Prostate gland (tissue), 2 donors: ENCODE results near the gene ZNF19. TPM values are rescaled to one million over a fixed set of nuclear protein-coding genes. Genes with fewer than 3 reads are reported as not detected.
"Not testable (repeated sequence)": the region's sequence is repeated elsewhere in the genome, so short reads cannot be mapped to it uniquely, and the experiment has no call there.

Experiments
- DNase-seq: peaks from one replicate; pipeline ENCODE4 v3.0.0-alpha.2; 2019; ENCODE audit warnings: low spot score
- H3K27ac ChIP-seq, 2 donors: fragments of 200-600 bp; sonication (generic); 2 replicates each; pipeline ENCODE4 v1.5.1; 2017 to 2019
- H3K27me3 ChIP-seq: fragments of 200-600 bp; sonication (generic); replicated peaks from 2 replicates; pipeline ENCODE4 v1.5.1; 2019; ENCODE audit not compliant: insufficient read depth
- H3K36me3 ChIP-seq, 2 donors: fragments of 200-600 bp; sonication (generic); 1 replicate in 1 of 2; 2 replicates in 1 of 2; pipeline versions ENCODE4 v1.5.1 to v1.8.1; 2017 to 2019
- H3K4me1 ChIP-seq: fragments of 200-600 bp; sonication (generic); replicated peaks from 2 replicates; pipeline ENCODE4 v1.5.1; 2019
- H3K4me3 ChIP-seq, 2 donors: fragments of 200-600 bp; sonication (generic); 2 replicates each; pipeline ENCODE4 v1.5.1; 2017 to 2019
- H3K9me3 ChIP-seq: fragments of 200-600 bp; sonication (generic); 2 replicates; pipeline ENCODE4 v1.5.1; 2017
- POLR2A ChIP-seq: fragments of 450-650 bp; IDR thresholded peaks from one replicate; pipeline ENCODE4 v1.6.1; 2016; ENCODE audit warnings: antibody characterized with exemption, mild to moderate bottlenecking
- POLR2AphosphoS5 ChIP-seq: sonication (generic); formaldehyde crosslinking; IDR thresholded peaks from one replicate; pipeline ENCODE4 v1.6.1; 2017; ENCODE audit warnings: antibody characterized with exemption
- WGBS: methylation state at CpG from one replicate; pipeline ENCODE4 v1.1.5; 2018; 5-methylcytosine and 5-hydroxymethylcytosine counted together
- intact Hi-C: fragments of 100-400 bp; cut with DNase I; formaldehyde crosslinking; loops from one replicate; pipeline ENCODE4 v1.14.2; 2022
- total RNA-seq, 2 donors: library from RNA; depleted of rRNA; stranded (reverse); fragments of >200 nt; gene quantifications; one replicate each; pipeline ENCODE4 v1.1.0, GENCODE V29; 2016
- TF ChIP-seq, protein P1 (sequence below), 4 experiments: fragments of 200-600 bp in 2 of 4; fragments of 450-650 bp in 2 of 4; sonication (generic) in 2 of 4; IDR thresholded peaks; 1 replicate in 3 of 4; 2 replicates in 1 of 4; pipeline ENCODE4 v1.5.1; 2016 to 2019; ENCODE audit warnings: antibody characterized with exemption in 4 of 4, mild to moderate bottlenecking in 2 of 4, moderate library complexity in 2 of 4

Gene ZNF19
- total RNA-seq, 2 donors from 2014 or later = 5.3 to 11.5 TPM

DNA sequence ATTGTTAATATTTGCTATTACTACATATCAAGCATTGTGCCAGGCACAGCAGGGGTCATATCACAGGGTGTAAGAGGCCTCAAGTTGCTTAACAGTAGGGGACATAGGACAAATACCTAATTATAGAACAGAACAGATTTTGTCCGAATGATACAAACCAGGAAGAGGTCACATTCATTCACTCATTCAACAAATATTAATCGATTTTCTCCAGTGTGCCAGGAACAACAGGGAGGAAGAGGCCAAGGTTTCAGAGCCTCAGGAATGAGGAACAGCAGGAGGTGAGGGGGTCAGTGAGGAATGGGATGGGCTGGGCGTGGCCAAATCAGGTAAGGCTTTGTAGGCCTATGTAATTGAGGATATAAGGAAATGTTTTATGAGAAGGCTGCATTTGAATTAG lies 25.9 kb upstream of the ZNF19 start:
- 87% methylated on average over 3 of the region's 3 CpGs for WGBS
- no peaks in the 10 kb centered on the region for H3K36me3 ChIP-seq

DNA sequence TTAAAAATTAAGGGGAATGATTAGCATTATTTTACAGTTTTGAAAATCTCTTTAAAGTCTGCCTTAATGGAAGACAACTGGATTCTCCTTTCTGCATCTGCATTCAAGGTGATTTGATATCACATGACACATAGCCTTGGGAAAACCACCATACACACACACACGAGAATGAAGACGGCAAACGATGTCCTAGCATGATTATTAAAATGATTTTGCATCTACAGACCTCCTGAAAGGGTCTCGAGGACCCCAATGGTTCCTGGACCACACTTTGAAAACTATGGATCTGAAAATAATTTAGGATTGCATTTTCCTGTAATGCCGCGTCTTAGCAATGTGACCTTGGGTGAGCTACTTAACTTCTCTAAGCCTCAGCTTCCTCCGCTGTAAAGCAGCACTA lies 25.4 kb upstream of the ZNF19 start:
- WGBS = 90% methylated on average over 7 of the region's 7 CpGs
- intact Hi-C loops = no loop called here

More for the DNA sequence above, 25.9 kb upstream of the ZNF19 start:
- H3K27me3 ChIP-seq = no peaks in the 10 kb centered on the region
- no peak overlapping the region for H3K4me3 ChIP-seq
- H3K4me1 ChIP-seq = no peaks in the 10 kb centered on the region
- intact Hi-C loops = no loop called here
- no peak for DNase-seq
- H3K9me3 ChIP-seq = no peaks in the 10 kb centered on the region
- H3K27ac ChIP-seq = no peak overlapping the region
- no peak for TF ChIP-seq POLR2AphosphoS5
- TF ChIP-seq, protein P1, sequence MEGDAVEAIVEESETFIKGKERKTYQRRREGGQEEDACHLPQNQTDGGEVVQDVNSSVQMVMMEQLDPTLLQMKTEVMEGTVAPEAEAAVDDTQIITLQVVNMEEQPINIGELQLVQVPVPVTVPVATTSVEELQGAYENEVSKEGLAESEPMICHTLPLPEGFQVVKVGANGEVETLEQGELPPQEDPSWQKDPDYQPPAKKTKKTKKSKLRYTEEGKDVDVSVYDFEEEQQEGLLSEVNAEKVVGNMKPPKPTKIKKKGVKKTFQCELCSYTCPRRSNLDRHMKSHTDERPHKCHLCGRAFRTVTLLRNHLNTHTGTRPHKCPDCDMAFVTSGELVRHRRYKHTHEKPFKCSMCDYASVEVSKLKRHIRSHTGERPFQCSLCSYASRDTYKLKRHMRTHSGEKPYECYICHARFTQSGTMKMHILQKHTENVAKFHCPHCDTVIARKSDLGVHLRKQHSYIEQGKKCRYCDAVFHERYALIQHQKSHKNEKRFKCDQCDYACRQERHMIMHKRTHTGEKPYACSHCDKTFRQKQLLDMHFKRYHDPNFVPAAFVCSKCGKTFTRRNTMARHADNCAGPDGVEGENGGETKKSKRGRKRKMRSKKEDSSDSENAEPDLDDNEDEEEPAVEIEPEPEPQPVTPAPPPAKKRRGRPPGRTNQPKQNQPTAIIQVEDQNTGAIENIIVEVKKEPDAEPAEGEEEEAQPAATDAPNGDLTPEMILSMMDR (IDR thresholded peaks at IDR 0.05) = no peak
- TF ChIP-seq POLR2A = no peak

DNA sequence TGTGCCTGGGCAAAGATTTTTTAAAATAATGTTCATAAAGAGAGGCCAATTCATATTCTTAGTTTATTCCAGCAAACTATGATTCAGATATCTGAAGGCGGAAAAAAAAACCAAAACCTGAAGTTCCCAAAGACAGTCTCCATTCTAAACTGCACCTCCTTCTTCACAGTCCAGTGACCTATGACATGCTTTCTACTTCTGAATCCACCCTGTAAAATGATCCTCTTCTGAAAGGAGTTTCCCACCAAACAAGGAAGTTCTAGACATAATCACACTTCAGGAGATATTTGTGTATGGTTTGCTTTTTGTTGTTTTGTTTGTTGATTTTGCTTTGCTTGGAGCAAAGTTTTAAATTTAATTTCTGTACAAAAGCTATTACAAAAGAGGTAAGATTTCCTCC lies 24.2 kb upstream of the ZNF19 start:
- TF ChIP-seq, protein P1 (IDR thresholded peaks at IDR 0.05) = no peak
- no peak for TF ChIP-seq POLR2AphosphoS5
- TF ChIP-seq POLR2A = no peak
- Histone ChIP-seq H3K9me3 (no peaks in the 10 kb centered on the region), H3K27ac (no peak overlapping the region), H3K36me3 (no peaks in the 10 kb centered on the region), H3K4me3 (no peak overlapping the region), H3K4me1 (no peaks in the 10 kb centered on the region), H3K27me3 (no peaks in the 10 kb centered on the region)
- intact Hi-C loops = no loop called here
- no peak for DNase-seq
- 0% methylated on average over 1 of the region's 1 CpG for WGBS

More for the DNA sequence above, 25.4 kb upstream of the ZNF19 start:
- H3K36me3 ChIP-seq = no peaks in the 10 kb centered on the region
- H3K4me3 ChIP-seq = no peak overlapping the region
- H3K27me3 ChIP-seq = no peaks in the 10 kb centered on the region
- no peaks in the 10 kb centered on the region for H3K9me3 ChIP-seq
- no peak for TF ChIP-seq POLR2AphosphoS5
- no peak for TF ChIP-seq POLR2A
- TF ChIP-seq, protein P1 (IDR thresholded peaks at IDR 0.05) = no peak
- no peak for DNase-seq
- H3K4me1 ChIP-seq = no peaks in the 10 kb centered on the region
- no peak overlapping the region for H3K27ac ChIP-seq

DNA sequence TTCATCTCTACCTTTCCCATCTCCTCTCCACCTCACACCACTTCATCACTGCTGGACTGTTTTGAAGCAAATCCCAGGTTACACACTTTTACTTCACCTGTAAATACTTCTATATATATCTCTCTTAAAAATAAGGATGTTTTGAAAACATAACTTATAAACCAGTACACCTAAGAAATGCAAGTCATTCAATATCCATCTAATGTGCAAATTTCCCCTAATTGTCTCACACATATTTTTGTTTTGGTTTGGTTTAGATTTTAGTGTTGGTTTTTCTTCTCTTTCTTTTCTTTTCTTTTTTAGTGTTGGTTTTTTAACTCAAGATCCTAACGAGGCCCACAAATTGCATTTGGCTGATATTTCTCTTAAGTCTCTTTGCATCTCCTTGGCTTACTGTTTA lies 17.9 kb upstream of the ZNF19 start:
- DNase-seq = no peak
- Histone ChIP-seq H3K9me3 (no peaks in the 10 kb centered on the region), H3K4me1 (no peaks in the 10 kb centered on the region), H3K27ac (no peak overlapping the region), H3K4me3 (no peak overlapping the region), H3K27me3 (no peaks in the 10 kb centered on the region), H3K36me3 (no peaks in the 10 kb centered on the region)
- WGBS = 62% methylated on average over 1 of the region's 1 CpG
- TF ChIP-seq POLR2A = no peak
- no peak for TF ChIP-seq POLR2AphosphoS5
- TF ChIP-seq, protein P1 (IDR thresholded peaks at IDR 0.05) = no peak
- intact Hi-C loops = no loop called here

DNA sequence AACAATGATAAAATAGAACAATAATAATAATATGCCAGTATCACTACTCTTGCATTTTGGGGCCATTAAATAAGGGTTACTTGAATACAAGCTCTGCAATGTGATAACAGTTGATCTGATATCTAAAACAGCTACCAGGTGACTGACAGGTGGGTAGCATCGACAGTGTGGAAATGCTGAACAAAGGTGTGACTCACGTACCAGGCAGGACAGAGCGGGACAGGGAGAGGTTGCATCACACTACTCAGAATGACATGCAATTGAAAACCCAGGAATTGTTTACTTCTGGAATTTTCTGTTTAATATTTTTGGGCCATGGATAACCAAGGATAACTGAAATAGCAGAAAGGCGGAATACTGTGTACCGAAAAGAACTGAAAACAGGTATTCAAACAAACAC lies 15.8 kb upstream of the ZNF19 start:
- TF ChIP-seq POLR2A (no peak), POLR2AphosphoS5 (no peak)
- TF ChIP-seq, protein P1 (IDR thresholded peaks at IDR 0.05) = no peak
- WGBS = 83% methylated on average over 5 of the region's 5 CpGs
- DNase-seq = no peak
- Histone ChIP-seq H3K9me3 (no peaks in the 10 kb centered on the region), H3K4me3 (no peak overlapping the region), H3K36me3 (no peaks in the 10 kb centered on the region), H3K27ac (no peak overlapping the region), H3K27me3 (no peaks in the 10 kb centered on the region), H3K4me1 (no peaks in the 10 kb centered on the region)
- intact Hi-C loops = no loop called here

DNA sequence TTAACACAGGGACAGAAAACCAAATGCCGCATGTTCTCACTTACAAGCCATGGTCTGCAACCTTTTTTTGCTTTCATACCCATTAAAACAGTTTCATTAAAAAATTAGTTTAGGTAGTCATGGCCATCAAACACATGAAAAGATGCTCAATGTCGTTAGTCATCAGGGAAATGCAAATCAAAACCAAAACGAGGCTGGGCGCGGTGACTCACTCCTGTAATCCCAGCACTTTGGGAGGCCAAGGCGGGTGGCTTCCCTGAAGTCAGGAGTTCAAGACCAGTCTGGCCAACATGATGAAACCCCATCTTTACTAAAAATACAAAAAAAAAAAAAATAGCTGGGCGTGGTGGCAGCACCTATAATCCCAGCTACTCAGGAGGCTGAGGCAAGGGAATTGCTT lies 14.9 kb upstream of the ZNF19 start:
- 82% methylated on average over 7 of the region's 7 CpGs for WGBS

More for the DNA sequence above, 14.9 kb upstream of the ZNF19 start:
- H3K27me3 ChIP-seq, DNase-seq, H3K4me1 ChIP-seq, H3K36me3 ChIP-seq, H3K9me3 ChIP-seq, H3K4me3 ChIP-seq, intact Hi-C loops, H3K27ac ChIP-seq: not testable (repeated sequence)
